GM19372 (cell line): ENCODE results near the gene PFKL.

ENCODE experiments used
- ATAC-seq: cut with Tn5 transposase; IDR thresholded peaks from one replicate; pipeline ENCODE4 v1.9.1; 2021; ENCODE audit warnings: mild to moderate bottlenecking, low read depth, moderate library complexity; ENCODE audit not compliant: unreplicated experiment

PFKL gene

GRCh38 chr21:44374601-44375280 lies 74.9 kb downstream of the PFKL start:
- ATAC-seq: no peak

DNA sequence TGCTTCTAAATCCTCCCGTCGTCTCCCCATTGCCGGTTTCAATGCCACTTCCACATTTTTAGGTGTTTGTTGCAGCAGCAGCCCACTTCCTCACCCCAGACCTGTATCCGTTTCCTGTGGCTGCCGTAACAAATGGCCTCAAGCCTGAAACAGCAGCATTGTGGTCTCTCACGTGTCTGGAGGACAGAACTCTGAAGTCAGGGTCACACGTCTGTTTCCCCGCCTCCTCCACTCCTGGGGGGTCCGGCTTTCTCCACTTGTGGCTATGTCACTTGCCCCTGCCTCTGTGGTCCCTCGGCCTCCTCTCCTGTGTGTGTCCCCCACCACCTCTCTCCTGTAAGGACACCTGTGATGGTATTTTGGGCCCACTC lies 75.4 kb downstream of the PFKL start:
- no peak for ATAC-seq

DNA sequence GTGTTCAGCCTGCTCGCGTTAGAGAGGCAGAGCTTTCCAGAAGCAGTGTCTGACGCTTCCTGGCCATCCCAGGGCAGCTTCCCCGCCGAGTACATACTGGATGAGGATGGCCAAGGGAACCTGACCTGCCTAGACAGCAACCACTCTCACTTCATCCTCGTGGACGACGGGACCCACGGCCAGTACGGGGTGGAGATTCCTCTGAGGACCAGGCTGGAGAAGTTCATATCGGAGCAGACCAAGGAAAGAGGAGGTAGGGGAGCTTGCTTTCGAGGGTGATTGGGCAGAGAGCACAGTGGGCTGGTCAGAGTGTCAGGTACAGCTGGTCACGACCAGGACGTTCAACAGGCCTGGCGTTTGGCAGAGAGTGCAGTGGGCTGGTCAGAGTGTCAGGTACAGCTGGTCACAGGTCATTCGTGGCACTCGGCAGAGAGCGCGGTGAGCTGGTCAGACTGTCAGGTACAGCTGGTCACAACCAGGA lies 75.9 kb downstream of the PFKL start:
- no peak for ATAC-seq

DNA sequence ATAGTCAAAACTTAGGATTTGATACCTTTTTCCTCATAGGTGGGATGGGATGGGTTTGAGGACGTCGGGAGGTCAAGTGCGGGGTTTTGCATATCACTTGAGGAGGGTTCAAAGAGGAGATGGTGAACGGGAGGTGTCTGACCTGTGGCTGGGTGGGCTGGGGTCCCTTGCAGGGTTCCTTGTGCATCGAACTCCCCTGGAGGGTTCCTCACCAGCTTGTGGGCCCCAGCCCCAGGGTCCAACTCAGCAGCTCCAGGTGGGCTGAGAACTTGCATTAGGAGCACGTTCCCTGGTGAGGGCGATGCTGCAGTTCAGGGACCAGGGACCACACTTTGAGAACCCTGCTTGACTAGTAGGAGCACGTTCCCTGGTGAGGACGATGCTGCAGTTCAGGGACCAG lies 76.8 kb downstream of the PFKL start:
- ATAC-seq: no peak
